CD4-positive, alpha-beta memory T cell (primary cell): ENCODE results near the gene GLRA2. TPM values are rescaled to one million over a fixed set of nuclear protein-coding genes. Genes with fewer than 3 reads are reported as not detected.
"Not testable (repeated sequence)": the region's sequence is repeated elsewhere in the genome, so short reads cannot be mapped to it uniquely, and the experiment has no call there.

Experiments
- CTCF ChIA-PET: fragments of 350-600 bp; sonication (Branson Sonifier 250); formaldehyde crosslinking; loops from one replicate; lab custom pipeline; 2021; ENCODE audit warnings: inconsistent platforms; ENCODE audit not compliant: partially characterized antibody; lab: Charles Lee
- POLR2A ChIA-PET: fragments of 350-600 bp; sonication (Branson Sonifier 250); formaldehyde crosslinking; loops from one replicate; lab custom pipeline; 2021; ENCODE audit not compliant: partially characterized antibody; lab: Charles Lee
- DNase-seq, 5 donors: peaks; one replicate each; pipeline versions ENCODE4 v3.0.0 to v3.0.0-alpha.2; 2020 to 2022; ENCODE audit warnings: mixed read lengths in 1 of 5
- H3K27ac ChIP-seq: one replicate; pipeline ENCODE4 v1.7.0; 2013; ENCODE audit warnings: low read depth, low read length
- H3K27me3 ChIP-seq: 2 replicates; pipeline ENCODE4 v1.7.0; 2013; ENCODE audit warnings: mild to moderate bottlenecking, low read length, moderate library complexity; ENCODE audit not compliant: insufficient read depth
- H3K36me3 ChIP-seq: 2 replicates; pipeline ENCODE4 v1.7.0; 2013; ENCODE audit warnings: mild to moderate bottlenecking, low read length, moderate library complexity; ENCODE audit not compliant: insufficient read depth
- H3K4me1 ChIP-seq: 2 replicates; pipeline ENCODE4 v1.7.0; 2013; ENCODE audit warnings: mild to moderate bottlenecking, low read length, moderate library complexity; ENCODE audit not compliant: insufficient read depth
- H3K4me3 ChIP-seq, 2 donors: one replicate each; pipeline ENCODE4 v1.7.0; 2013; ENCODE audit warnings: low read length in 2 of 2, mild to moderate bottlenecking in 1 of 2
- H3K9me3 ChIP-seq, 2 donors: one replicate each; pipeline ENCODE4 v1.7.0; 2013; ENCODE audit warnings: low read length in 2 of 2, control low read depth in 1 of 2; ENCODE audit not compliant: control insufficient read depth in 1 of 2
- H3K27ac Mint-ChIP-seq, 7 donors: one replicate each; pipeline ENCODE4 v1.8.0; 2020 to 2021; ENCODE audit warnings: mixed read lengths in 7 of 7, mild to moderate bottlenecking in 6 of 7, inconsistent platforms in 3 of 7, moderate library complexity in 3 of 7
- H3K27me3 Mint-ChIP-seq, 2 donors: one replicate each; pipeline ENCODE4 v1.8.0; 2020 to 2021; ENCODE audit warnings: mixed read lengths in 2 of 2
- H3K36me3 Mint-ChIP-seq, 2 donors: one replicate each; pipeline ENCODE4 v1.8.0; 2020 to 2021; ENCODE audit warnings: mixed read lengths in 2 of 2, inconsistent platforms in 1 of 2, mild to moderate bottlenecking in 1 of 2
- H3K4me1 Mint-ChIP-seq, 4 donors: one replicate each; pipeline ENCODE4 v1.8.0; 2020 to 2021; ENCODE audit warnings: mixed read lengths in 4 of 4, mild to moderate bottlenecking in 1 of 4
- H3K4me3 Mint-ChIP-seq, 8 donors: one replicate each; pipeline ENCODE4 v1.8.0; 2020 to 2021; ENCODE audit warnings: mixed read lengths in 8 of 8, mild to moderate bottlenecking in 7 of 8, moderate library complexity in 6 of 8, inconsistent platforms in 3 of 8
- H3K9me3 Mint-ChIP-seq, 8 donors: one replicate each; pipeline ENCODE4 v1.8.0; 2020 to 2021; ENCODE audit warnings: mixed read lengths in 8 of 8, mild to moderate bottlenecking in 5 of 8, inconsistent platforms in 3 of 8, moderate library complexity in 1 of 8
- intact Hi-C: fragments of 100-400 bp; cut with micrococcal nuclease; formaldehyde crosslinking; loops from one replicate; pipeline ENCODE4 v1.15.1; 2023
- polyA plus RNA-seq, 2 donors: library from polyadenylated mRNA; unstranded; fragments of 300-500 nt; fragmentation: Illumina TruSeq; gene quantifications; one replicate each; pipeline ENCODE4 v1.2.3, GENCODE V29; 2021
- total RNA-seq, 2 experiments: library from RNA; stranded (reverse); gene quantifications; one replicate each; pipeline ENCODE4 v1.2.3, GENCODE V29; 2021

GLRA2 gene
- total and polyA plus RNA-seq, 4 experiments from 2014 or later: not detected

GRCh38 chrX:14591976-14592375 is 62.6 kb downstream of the GLRA2 start:
- CTCF ChIA-PET: no interaction called here
- intact Hi-C loops: no loop called here
- peaks cover 0 to 10% (median 2%) of the 10 kb centered on the region in 8 donors for H3K9me3 Mint-ChIP-seq

GRCh38 chrX:14594521-14594920 is 65.2 kb downstream of the GLRA2 start:
- no peak overlapping the region for H3K27ac Mint-ChIP-seq
- intact Hi-C loops: no loop called here
- no peaks in the 10 kb centered on the region for H3K36me3 Mint-ChIP-seq
- no peak overlapping the region for H3K4me3 Mint-ChIP-seq
- DNase-seq: no peak
- Histone ChIP-seq H3K27me3 (no peaks in the 10 kb centered on the region), H3K4me3 (no peak overlapping the region), H3K9me3 (no peaks in the 10 kb centered on the region), H3K27ac (no peak overlapping the region), H3K36me3 (no peaks in the 10 kb centered on the region), H3K4me1 (no peaks in the 10 kb centered on the region)
- no peaks in the 10 kb centered on the region for H3K27me3 Mint-ChIP-seq
- POLR2A ChIA-PET: no interaction called here
- H3K4me1 Mint-ChIP-seq: no peaks in the 10 kb centered on the region
- CTCF ChIA-PET: no interaction called here
- H3K9me3 Mint-ChIP-seq: no peaks in the 10 kb centered on the region

More at GRCh38 chrX:14591976-14592375, 62.6 kb downstream of the GLRA2 start:
- no peak overlapping the region for H3K27ac Mint-ChIP-seq
- no peaks in the 10 kb centered on the region for H3K4me1 ChIP-seq
- H3K4me3 ChIP-seq: no peak overlapping the region
- no peaks in the 10 kb centered on the region for H3K36me3 ChIP-seq
- H3K4me1 Mint-ChIP-seq: no peaks in the 10 kb centered on the region
- no peaks in the 10 kb centered on the region for H3K36me3 Mint-ChIP-seq
- POLR2A ChIA-PET: no interaction called here
- no peak overlapping the region for H3K27ac ChIP-seq
- no peak overlapping the region for H3K4me3 Mint-ChIP-seq
- no peaks in the 10 kb centered on the region for H3K27me3 ChIP-seq
- H3K9me3 ChIP-seq: no peaks in the 10 kb centered on the region
- no peak for DNase-seq
- H3K27me3 Mint-ChIP-seq: no peaks in the 10 kb centered on the region

- Histone ChIP-seq H3K4me3 (no peak overlapping the region), H3K36me3 (no peaks in the 10 kb centered on the region), H3K4me1 (no peaks in the 10 kb centered on the region), H3K27me3 (no peaks in the 10 kb centered on the region), H3K9me3 (no peaks in the 10 kb centered on the region), H3K27ac (no peak overlapping the region)
- H3K27ac Mint-ChIP-seq: no peak overlapping the region
- no peak for DNase-seq
- H3K4me1 Mint-ChIP-seq: no peaks in the 10 kb centered on the region
- CTCF ChIA-PET: no interaction called here
- H3K36me3 Mint-ChIP-seq: no peaks in the 10 kb centered on the region
- H3K4me3 Mint-ChIP-seq: no peak overlapping the region
- intact Hi-C loops: no loop called here
- POLR2A ChIA-PET: no interaction called here
- H3K9me3 Mint-ChIP-seq: peaks cover 0 to 4% (median 0%) of the 10 kb centered on the region in 8 donors
- peaks cover 0 to 3% of the 10 kb centered on the region in 2 donors for H3K27me3 Mint-ChIP-seq
Observed at GRCh38 chrX:14598330-14598729, 69.0 kb downstream of the GLRA2 start.

- H3K9me3 ChIP-seq: no peaks in the 10 kb centered on the region
- DNase-seq: no peak
- Mint-ChIP-seq H3K27ac (no peak overlapping the region), H3K27me3 (peaks cover 0 to 1% of the 10 kb centered on the region in 2 donors), H3K36me3 (no peaks in the 10 kb centered on the region), H3K4me1 (no peaks in the 10 kb centered on the region), H3K4me3 (no peak overlapping the region), H3K9me3 (peaks cover 0 to 6% (median 1%) of the 10 kb centered on the region in 8 donors)
- H3K27me3 ChIP-seq: no peaks in the 10 kb centered on the region
- no peak overlapping the region for H3K4me3 ChIP-seq
- H3K27ac ChIP-seq: no peak overlapping the region
- no peaks in the 10 kb centered on the region for H3K4me1 ChIP-seq
- H3K36me3 ChIP-seq: no peaks in the 10 kb centered on the region
- intact Hi-C loops: no loop called here
- ChIA-PET POLR2A (no interaction called here), CTCF (no interaction called here)
Observed at GRCh38 chrX:14607446-14607985, 78.2 kb downstream of the GLRA2 start.

- POLR2A ChIA-PET, H3K36me3 ChIP-seq, H3K27ac ChIP-seq, H3K4me3 ChIP-seq, H3K27ac Mint-ChIP-seq, intact Hi-C loops, H3K4me1 ChIP-seq, H3K9me3 ChIP-seq, CTCF ChIA-PET, H3K36me3 Mint-ChIP-seq, H3K4me3 Mint-ChIP-seq, DNase-seq, H3K9me3 Mint-ChIP-seq, H3K4me1 Mint-ChIP-seq, H3K27me3 Mint-ChIP-seq, H3K27me3 ChIP-seq: not testable (repeated sequence)
Observed at GRCh38 chrX:14612450-14612849, 83.1 kb downstream of the GLRA2 start.

GRCh38 chrX:14616301-14616700 is 87.0 kb downstream of the GLRA2 start:
- H3K36me3 Mint-ChIP-seq: no peaks in the 10 kb centered on the region
- DNase-seq: no peak
- intact Hi-C loops: no loop called here
- CTCF ChIA-PET: no interaction called here
- POLR2A ChIA-PET: no interaction called here
- no peak overlapping the region for H3K4me3 Mint-ChIP-seq
- H3K27ac Mint-ChIP-seq: no peak overlapping the region
- H3K27me3 Mint-ChIP-seq: no peaks in the 10 kb centered on the region
- H3K36me3 ChIP-seq: no peaks in the 10 kb centered on the region
- no peaks in the 10 kb centered on the region for H3K4me1 Mint-ChIP-seq
- H3K27ac ChIP-seq: no peak overlapping the region
- H3K9me3 ChIP-seq: no peaks in the 10 kb centered on the region
- no peaks in the 10 kb centered on the region for H3K27me3 ChIP-seq
- peaks cover 0 to 12% (median 2%) of the 10 kb centered on the region in 8 donors for H3K9me3 Mint-ChIP-seq
- no peak overlapping the region for H3K4me3 ChIP-seq
- H3K4me1 ChIP-seq: no peaks in the 10 kb centered on the region

- H3K36me3 ChIP-seq: no peaks in the 10 kb centered on the region
- no peaks in the 10 kb centered on the region for H3K9me3 ChIP-seq
- DNase-seq: no peak
- H3K4me3 ChIP-seq: no peak overlapping the region
- Mint-ChIP-seq H3K4me3 (no peak overlapping the region), H3K36me3 (no peaks in the 10 kb centered on the region), H3K27ac (no peak overlapping the region), H3K9me3 (peaks cover 0 to 14% (median 5%) of the 10 kb centered on the region in 8 donors), H3K27me3 (no peaks in the 10 kb centered on the region), H3K4me1 (no peaks in the 10 kb centered on the region)
- ChIA-PET POLR2A (no interaction called here), CTCF (no interaction called here)
- no peaks in the 10 kb centered on the region for H3K4me1 ChIP-seq
- no peaks in the 10 kb centered on the region for H3K27me3 ChIP-seq
- no peak overlapping the region for H3K27ac ChIP-seq
- intact Hi-C loops: no loop called here
Observed at GRCh38 chrX:14616836-14617235, 87.5 kb downstream of the GLRA2 start.
